ENCODE measurements around the gene IL4I1.

DNA sequence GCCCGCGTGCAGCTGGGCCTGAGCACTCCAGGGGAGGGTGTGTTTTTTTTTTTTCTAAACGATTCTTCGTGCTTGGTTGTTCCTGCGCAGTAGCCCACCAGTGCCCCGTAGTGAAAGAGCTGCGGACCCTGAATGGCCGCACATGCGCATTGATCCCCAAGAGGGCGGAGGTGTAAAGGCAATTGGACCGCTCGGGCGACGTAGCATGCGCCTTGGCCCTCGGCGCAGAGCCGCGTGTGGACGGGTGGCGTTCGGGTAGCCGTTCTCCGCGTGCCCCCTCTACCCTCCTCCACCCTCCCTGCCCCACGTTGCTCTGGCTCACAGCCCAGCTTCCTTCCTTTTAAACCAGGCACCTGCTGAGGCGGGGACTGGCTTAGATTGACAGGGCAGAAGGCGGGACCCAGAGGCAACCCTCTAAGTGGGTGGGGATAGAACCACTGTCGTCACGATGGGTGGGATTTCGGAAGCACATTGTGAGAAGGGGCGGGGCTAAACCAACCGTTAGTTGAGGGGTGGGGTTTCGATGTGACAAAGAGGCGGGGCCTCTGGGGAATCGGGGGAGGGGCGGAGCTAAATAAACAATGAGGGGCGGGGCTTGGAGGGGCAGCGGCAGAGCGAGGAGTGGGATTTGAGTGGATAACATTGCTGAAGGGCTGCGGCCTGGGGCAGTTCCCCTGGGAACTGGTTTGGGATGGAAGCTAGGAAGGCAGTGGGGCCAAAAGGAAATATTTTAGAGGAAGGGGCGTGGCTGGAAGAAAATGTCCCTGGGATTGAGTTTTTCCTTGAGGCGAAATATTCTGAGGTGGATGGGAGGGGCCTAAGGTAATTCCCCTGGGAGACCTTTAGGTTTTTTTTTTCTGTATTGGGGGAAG, 33.2 kb upstream of the IL4I1 start:
- TF ChIP-seq, protein P1, sequence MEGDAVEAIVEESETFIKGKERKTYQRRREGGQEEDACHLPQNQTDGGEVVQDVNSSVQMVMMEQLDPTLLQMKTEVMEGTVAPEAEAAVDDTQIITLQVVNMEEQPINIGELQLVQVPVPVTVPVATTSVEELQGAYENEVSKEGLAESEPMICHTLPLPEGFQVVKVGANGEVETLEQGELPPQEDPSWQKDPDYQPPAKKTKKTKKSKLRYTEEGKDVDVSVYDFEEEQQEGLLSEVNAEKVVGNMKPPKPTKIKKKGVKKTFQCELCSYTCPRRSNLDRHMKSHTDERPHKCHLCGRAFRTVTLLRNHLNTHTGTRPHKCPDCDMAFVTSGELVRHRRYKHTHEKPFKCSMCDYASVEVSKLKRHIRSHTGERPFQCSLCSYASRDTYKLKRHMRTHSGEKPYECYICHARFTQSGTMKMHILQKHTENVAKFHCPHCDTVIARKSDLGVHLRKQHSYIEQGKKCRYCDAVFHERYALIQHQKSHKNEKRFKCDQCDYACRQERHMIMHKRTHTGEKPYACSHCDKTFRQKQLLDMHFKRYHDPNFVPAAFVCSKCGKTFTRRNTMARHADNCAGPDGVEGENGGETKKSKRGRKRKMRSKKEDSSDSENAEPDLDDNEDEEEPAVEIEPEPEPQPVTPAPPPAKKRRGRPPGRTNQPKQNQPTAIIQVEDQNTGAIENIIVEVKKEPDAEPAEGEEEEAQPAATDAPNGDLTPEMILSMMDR (IDR thresholded peaks at IDR 0.05), result no peak
- TF ChIP-seq TCF7L2 (IDR thresholded peaks at IDR 0.05; ENCODE audit: low read depth, low read length) (no peak), POLR2AphosphoS5 (IDR thresholded peaks at IDR 0.05; ENCODE audit: low read depth, low read length) (peak; percentile 13; the same call in 1 of the 2 replicates)
- TF ChIP-seq, protein P2, sequence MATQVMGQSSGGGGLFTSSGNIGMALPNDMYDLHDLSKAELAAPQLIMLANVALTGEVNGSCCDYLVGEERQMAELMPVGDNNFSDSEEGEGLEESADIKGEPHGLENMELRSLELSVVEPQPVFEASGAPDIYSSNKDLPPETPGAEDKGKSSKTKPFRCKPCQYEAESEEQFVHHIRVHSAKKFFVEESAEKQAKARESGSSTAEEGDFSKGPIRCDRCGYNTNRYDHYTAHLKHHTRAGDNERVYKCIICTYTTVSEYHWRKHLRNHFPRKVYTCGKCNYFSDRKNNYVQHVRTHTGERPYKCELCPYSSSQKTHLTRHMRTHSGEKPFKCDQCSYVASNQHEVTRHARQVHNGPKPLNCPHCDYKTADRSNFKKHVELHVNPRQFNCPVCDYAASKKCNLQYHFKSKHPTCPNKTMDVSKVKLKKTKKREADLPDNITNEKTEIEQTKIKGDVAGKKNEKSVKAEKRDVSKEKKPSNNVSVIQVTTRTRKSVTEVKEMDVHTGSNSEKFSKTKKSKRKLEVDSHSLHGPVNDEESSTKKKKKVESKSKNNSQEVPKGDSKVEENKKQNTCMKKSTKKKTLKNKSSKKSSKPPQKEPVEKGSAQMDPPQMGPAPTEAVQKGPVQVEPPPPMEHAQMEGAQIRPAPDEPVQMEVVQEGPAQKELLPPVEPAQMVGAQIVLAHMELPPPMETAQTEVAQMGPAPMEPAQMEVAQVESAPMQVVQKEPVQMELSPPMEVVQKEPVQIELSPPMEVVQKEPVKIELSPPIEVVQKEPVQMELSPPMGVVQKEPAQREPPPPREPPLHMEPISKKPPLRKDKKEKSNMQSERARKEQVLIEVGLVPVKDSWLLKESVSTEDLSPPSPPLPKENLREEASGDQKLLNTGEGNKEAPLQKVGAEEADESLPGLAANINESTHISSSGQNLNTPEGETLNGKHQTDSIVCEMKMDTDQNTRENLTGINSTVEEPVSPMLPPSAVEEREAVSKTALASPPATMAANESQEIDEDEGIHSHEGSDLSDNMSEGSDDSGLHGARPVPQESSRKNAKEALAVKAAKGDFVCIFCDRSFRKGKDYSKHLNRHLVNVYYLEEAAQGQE (IDR thresholded peaks at IDR 0.05; ENCODE audit: insufficient read depth in 1 of 2, low read depth in 2 of 2, low read length in 1 of 2), result no peak

All from Panc1 (cell line).